GM12864 (cell line): ENCODE measurements around the gene ATAD2B.
"Not testable (repeated sequence)": the region's sequence is repeated elsewhere in the genome, so short reads cannot be mapped to it uniquely, and the experiment has no call there.

Source experiments
- DNase-seq: peaks from one replicate; pipeline ENCODE4 v3.0.0-alpha.2; 2011; ENCODE audit warnings: low read depth
- H3K4me3 ChIP-seq: 2 replicates; pipeline ENCODE4 v1.5.1; 2011; ENCODE audit warnings: mild to moderate bottlenecking, low read depth, low read length, control low read depth
- TF ChIP-seq, protein P1 (sequence below): IDR thresholded peaks from 2 replicates; pipeline ENCODE4 v1.5.1; 2011; ENCODE audit warnings: low read depth, mild to moderate bottlenecking, moderate library complexity, low read length, control low read depth, inconsistent platforms; ENCODE audit errors: missing control alignments

The ATAD2B gene

DNA sequence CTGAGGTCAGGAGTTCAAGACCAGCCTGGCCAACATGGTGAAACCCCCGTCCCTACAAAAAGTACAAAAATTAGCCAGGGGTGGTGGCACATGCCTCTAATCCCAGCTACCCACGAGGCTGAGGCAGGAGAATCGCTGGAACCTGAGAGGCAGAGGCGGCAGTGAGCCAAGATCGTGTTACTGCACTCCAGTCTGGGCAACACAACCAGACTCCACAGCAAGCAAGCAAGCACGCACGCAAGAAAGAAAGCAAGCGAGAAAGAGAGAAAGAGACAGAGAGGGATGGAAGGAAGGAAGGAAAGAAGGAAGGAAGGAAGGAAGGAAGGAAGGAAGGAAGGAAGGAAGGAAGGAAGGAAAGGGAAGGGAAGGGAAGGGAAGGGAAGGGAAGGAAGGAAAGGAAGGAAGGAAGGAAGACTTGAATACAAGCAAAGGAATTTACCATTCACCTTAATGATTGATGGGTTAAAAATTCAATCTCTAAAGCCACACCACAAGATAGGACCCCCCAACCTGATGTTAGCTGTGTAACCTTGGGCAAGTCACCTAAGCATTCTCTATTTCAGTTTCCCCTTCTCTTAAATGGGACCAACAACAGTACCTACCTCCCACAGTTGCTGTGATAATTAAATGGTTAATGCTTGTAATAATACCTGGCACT is 181.7 kb downstream of the ATAD2B start:
- DNase-seq = no peak
- TF ChIP-seq, protein P1, sequence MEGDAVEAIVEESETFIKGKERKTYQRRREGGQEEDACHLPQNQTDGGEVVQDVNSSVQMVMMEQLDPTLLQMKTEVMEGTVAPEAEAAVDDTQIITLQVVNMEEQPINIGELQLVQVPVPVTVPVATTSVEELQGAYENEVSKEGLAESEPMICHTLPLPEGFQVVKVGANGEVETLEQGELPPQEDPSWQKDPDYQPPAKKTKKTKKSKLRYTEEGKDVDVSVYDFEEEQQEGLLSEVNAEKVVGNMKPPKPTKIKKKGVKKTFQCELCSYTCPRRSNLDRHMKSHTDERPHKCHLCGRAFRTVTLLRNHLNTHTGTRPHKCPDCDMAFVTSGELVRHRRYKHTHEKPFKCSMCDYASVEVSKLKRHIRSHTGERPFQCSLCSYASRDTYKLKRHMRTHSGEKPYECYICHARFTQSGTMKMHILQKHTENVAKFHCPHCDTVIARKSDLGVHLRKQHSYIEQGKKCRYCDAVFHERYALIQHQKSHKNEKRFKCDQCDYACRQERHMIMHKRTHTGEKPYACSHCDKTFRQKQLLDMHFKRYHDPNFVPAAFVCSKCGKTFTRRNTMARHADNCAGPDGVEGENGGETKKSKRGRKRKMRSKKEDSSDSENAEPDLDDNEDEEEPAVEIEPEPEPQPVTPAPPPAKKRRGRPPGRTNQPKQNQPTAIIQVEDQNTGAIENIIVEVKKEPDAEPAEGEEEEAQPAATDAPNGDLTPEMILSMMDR = no peak
- H3K4me3 ChIP-seq = no peak overlapping the region

DNA sequence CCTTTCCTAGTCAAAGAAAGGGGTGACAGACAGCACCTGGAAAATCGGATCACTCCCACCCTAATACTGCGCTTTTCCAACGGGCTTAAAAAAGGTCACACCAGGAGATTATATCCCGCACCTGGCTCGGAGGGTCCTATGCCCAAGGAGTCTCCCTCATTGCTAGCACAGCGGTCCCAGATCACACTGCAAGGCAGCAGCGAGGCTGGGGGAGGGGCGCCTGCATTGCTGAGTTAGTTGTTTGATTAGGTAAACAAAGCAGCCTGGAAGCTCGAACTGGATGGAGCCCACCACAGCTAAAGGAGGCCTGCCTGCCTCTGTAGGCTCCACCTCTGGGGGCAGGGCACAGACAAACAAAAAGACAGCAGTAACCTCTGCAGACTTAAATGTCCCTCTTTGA is 190.1 kb downstream of the ATAD2B start:
- DNase-seq, H3K4me3 ChIP-seq: not testable (repeated sequence)

DNA sequence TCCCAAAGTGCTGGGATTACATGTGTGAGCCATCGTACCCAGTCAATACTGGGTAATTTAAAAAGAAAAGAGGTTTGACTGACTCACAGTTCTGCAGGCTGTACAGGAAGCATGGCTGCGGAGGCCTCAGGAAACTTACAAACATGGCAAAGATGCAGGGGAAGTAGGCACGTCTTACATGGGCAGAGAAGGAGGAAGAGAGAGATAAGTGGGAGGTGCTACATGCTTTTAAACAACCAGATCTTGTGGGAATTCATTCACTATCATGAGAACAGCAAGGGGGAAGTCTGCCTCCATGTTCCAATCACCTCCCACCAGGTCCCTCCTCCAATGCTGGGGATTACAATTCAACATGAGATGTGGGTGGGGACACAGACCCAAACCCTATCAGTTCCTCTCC is 192.5 kb downstream of the ATAD2B start:
- no peak for DNase-seq
- H3K4me3 ChIP-seq = no peak overlapping the region
- TF ChIP-seq, protein P1 = no peak

DNA sequence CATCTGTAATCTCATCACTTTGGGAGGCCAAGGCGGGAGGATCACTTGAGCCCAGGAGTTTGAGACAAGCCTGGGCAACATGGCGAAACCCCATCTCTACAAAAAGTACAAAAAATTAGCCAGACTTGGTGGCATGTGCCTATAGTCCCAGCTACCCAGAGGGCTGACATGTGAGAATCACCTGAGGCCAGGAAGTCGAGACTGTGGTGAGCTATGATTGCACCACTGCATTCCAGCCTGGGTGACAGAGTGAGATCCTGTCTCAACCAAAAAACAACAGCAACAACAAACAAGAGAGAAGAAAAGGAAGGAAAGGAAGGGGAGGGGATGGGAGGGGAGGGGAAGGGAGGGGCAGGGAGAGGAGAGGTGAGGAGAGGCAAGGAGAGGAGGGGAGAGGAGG is 203.9 kb downstream of the ATAD2B start:
- H3K4me3 ChIP-seq, DNase-seq: not testable (repeated sequence)

GRCh38 chr2:23722255-23722654 is 204.7 kb downstream of the ATAD2B start:
- no peak for DNase-seq
- no peak overlapping the region for H3K4me3 ChIP-seq
- TF ChIP-seq, protein P1 = no peak

DNA sequence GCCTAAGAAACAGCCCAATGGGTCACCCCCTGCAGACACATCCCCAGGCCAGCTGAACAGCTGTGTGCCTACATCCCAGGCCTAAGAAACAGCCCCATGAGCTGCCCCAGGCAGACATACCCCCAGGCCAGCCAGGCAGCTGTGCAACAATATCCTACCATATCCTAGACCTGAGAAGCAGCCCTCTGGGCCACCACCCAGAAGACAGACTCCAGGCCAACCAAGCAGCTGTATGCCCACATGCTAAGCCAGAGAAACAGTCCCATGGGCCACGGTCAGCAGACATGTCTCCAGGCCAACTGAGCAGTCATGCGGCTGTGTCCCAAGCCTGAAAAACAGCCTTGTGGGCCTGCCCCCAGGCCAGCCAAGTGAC is 205.5 kb downstream of the ATAD2B start:
- TF ChIP-seq, protein P1 = no peak
- DNase-seq = no peak
- H3K4me3 ChIP-seq = no peak overlapping the region

DNA sequence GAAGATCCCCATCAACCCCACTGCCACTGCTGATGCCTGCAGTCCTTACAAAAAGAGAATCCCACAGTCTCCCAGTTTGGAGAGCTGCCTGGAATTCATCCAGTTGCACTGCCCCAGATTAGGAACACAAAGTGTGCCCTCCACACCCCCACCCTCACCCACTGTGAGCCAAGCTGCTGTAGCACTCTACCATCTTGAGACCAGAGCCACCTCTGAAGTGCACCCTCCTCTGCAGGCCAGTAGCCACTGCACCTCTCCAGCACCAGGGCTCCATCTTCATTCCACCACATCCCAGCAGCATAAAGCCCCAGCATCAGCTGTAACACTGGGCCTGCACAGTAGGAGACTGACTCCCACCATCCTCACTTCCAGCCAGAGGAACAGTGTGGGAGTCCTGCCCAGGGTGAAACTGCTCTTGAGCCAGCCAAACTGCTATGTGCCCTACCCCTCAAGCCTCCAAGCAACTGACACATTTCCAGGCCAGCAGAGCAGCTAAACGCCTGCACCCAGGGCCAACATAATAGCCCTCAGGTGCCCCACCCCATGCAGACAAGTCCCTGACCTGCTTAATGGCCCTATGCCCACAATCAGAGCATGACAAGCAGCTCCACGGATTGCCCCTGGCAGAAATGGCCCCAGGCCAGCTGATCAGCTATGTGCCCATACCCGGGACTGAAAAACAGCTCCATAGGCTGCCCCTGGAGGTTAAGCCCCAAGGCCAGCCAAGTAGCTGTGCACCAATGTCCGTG is 206.0 kb downstream of the ATAD2B start:
- TF ChIP-seq, protein P1 = no peak
- no peak for DNase-seq
- H3K4me3 ChIP-seq = no peak overlapping the region

DNA sequence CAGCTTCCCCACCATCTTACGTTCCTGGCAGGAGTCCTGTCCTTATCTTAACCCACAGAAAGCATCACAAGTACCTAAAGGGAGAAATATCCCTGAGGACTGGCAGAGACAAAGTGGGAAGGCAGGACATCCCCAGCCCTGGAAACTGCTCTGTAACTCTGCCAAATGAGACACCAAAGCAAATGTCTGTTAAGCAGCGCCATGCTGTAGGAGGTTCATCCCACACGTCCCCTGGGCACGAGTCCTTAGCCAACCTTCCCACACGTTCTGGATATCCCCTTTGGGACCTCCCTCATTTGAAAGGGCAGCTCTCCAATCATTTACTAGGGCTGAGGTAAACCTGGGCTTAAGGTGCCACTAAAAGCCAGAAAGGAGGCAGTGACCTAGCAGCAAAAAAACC is 207.2 kb downstream of the ATAD2B start:
- no peak overlapping the region for H3K4me3 ChIP-seq
- TF ChIP-seq, protein P1 = no peak
- no peak for DNase-seq
